IMR-90 (cell line): ENCODE results near the gene PCBP3.

ENCODE experiments used
- BHLHE40 ChIP-seq: fragments of 150-350 bp; IDR thresholded peaks from 2 replicates; pipeline ENCODE4 v1.6.1; 2016; ENCODE audit warnings: mild to moderate bottlenecking, low read depth, low read length
- CEBPB ChIP-seq: IDR thresholded peaks from 2 replicates; pipeline ENCODE4 v1.6.1; 2012; ENCODE audit warnings: low read depth, low read length, improper control_type of control experiment
- CTCF ChIP-seq: conservative IDR thresholded peaks from 2 replicates; pipeline ENCODE4 v1.5.1; 2012; ENCODE audit warnings: mild to moderate bottlenecking, low read depth, low read length, improper control_type of control experiment
- ELK1 ChIP-seq: fragments of 150-350 bp; IDR thresholded peaks from 2 replicates; pipeline ENCODE4 v1.6.1; 2016; ENCODE audit warnings: low read depth, mild to moderate bottlenecking, low read length, moderate library complexity, borderline replicate concordance
- FOS ChIP-seq: fragments of 150-350 bp; IDR thresholded peaks from 2 replicates; pipeline ENCODE4 v1.6.1; 2016; ENCODE audit warnings: low read depth, low read length
- MAFK ChIP-seq: IDR thresholded peaks from 2 replicates; pipeline ENCODE4 v1.6.1; 2012; ENCODE audit warnings: low read depth, low read length, improper control_type of control experiment
- MXI1 ChIP-seq: IDR thresholded peaks from 2 replicates; pipeline ENCODE4 v1.6.1; 2012; ENCODE audit warnings: low read depth, mild to moderate bottlenecking, low read length, moderate library complexity, borderline replicate concordance
- NFE2L2 ChIP-seq: fragments of 150-350 bp; IDR thresholded peaks from 2 replicates; pipeline ENCODE4 v1.6.1; 2016; ENCODE audit warnings: low read depth, mild to moderate bottlenecking, low read length
- POLR2A ChIP-seq: IDR thresholded peaks from 2 replicates; pipeline ENCODE4 v1.6.1; 2012; ENCODE audit warnings: mild to moderate bottlenecking, low read depth, low read length
- RAD21 ChIP-seq: IDR thresholded peaks from 2 replicates; pipeline ENCODE4 v1.6.1; 2012; ENCODE audit warnings: low read length, improper control_type of control experiment
- RCOR1 ChIP-seq: IDR thresholded peaks from 2 replicates; pipeline ENCODE4 v1.6.1; 2012; ENCODE audit warnings: mild to moderate bottlenecking, low read length, improper control_type of control experiment; ENCODE audit not compliant: insufficient replicate concordance
- RFX5 ChIP-seq: IDR thresholded peaks from 2 replicates; pipeline ENCODE4 v1.8.0; 2012; ENCODE audit warnings: low read depth, mild to moderate bottlenecking, low read length, moderate library complexity
- TF ChIP-seq, protein P1 (sequence below): fragments of 150-350 bp; IDR thresholded peaks from 2 replicates; pipeline ENCODE4 v1.6.1; 2017; ENCODE audit warnings: mild to moderate bottlenecking, antibody characterized with exemption, low read length, low read depth

- TF ChIP-seq POLR2A (no peak), CTCF (no peak), RCOR1 (no peak), MAFK (no peak), FOS (no peak), CEBPB (no peak), RAD21 (no peak), NFE2L2 (no peak), BHLHE40 (no peak), MXI1 (no peak), RFX5 (no peak), ELK1 (no peak)
- TF ChIP-seq, protein P1, sequence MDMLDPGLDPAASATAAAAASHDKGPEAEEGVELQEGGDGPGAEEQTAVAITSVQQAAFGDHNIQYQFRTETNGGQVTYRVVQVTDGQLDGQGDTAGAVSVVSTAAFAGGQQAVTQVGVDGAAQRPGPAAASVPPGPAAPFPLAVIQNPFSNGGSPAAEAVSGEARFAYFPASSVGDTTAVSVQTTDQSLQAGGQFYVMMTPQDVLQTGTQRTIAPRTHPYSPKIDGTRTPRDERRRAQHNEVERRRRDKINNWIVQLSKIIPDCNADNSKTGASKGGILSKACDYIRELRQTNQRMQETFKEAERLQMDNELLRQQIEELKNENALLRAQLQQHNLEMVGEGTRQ: no peak
Observed at GRCh38 chr21:45821998-45822397, 178.5 kb downstream of the PCBP3 start.
